Fibroblast of lung (primary cell): ENCODE data around the gene MUC6.

Experiments
- CTCF ChIP-seq, 2 donors: IDR thresholded peaks in 1 of 2; conservative IDR thresholded peaks in 1 of 2; 1 replicate in 1 of 2; 2 replicates in 1 of 2; pipeline ENCODE4 v1.5.1; 2011 to 2012; ENCODE audit warnings: low read length in 2 of 2, control low read depth in 1 of 2, inconsistent platforms in 1 of 2, low read depth in 1 of 2, mild to moderate bottlenecking in 1 of 2
- EZH2 ChIP-seq: IDR thresholded peaks from 2 replicates; pipeline ENCODE4 v1.5.1; 2012; ENCODE audit warnings: low read length, control low read depth, mild to moderate bottlenecking; ENCODE audit errors: missing control alignments

GRCh38 chr11:1019321-1019910 is 17.1 kb downstream of the MUC6 start:
- TF ChIP-seq CTCF (conservative IDR thresholded peaks at IDR 0.05 in 1 of 2, IDR thresholded peaks at IDR 0.05 in 1 of 2; ENCODE audit: low read depth in 1 of 2, low read length in 2 of 2) = no peak
- TF ChIP-seq EZH2 = no peak
